WTC11 (cell line): ENCODE measurements around the gene SLC15A2.

Source experiments
- AFF4 ChIP-seq: sonication (generic); formaldehyde crosslinking; IDR thresholded peaks from 2 replicates; pipeline ENCODE4 v1.8.1; 2023; ENCODE audit warnings: mild to moderate bottlenecking, missing genetic modification reagents, borderline replicate concordance
- ATF6 ChIP-seq: sonication (generic); formaldehyde crosslinking; IDR thresholded peaks from 2 replicates; pipeline ENCODE4 v1.8.1; 2023; ENCODE audit warnings: mild to moderate bottlenecking, missing genetic modification reagents
- CBFB ChIP-seq: sonication (generic); formaldehyde crosslinking; IDR thresholded peaks from 2 replicates; pipeline ENCODE4 v1.8.1; 2022; ENCODE audit warnings: mild to moderate bottlenecking, low read depth, missing genetic modification reagents
- CREB1 ChIP-seq: sonication (generic); formaldehyde crosslinking; IDR thresholded peaks from 2 replicates; pipeline ENCODE4 v1.8.0; 2023; ENCODE audit warnings: mild to moderate bottlenecking, missing genetic modification reagents
- CREM ChIP-seq: sonication (generic); formaldehyde crosslinking; IDR thresholded peaks from 2 replicates; pipeline ENCODE4 v1.8.1; 2022; ENCODE audit warnings: mild to moderate bottlenecking, missing genetic modification reagents, moderate library complexity
- CTCF ChIP-seq: fragments of 200-600 bp; IDR thresholded peaks from 2 replicates; pipeline ENCODE4 v1.8.0; 2022; ENCODE audit warnings: antibody characterized with exemption
- GTF2I ChIP-seq: fragments of 250-450 bp; sonication (Bioruptor Pico); conservative IDR thresholded peaks from 2 replicates; pipeline ENCODE4 v1.4.0; 2021; ENCODE audit warnings: mild to moderate bottlenecking
- MAX ChIP-seq: sonication (generic); formaldehyde crosslinking; IDR thresholded peaks from 2 replicates; pipeline ENCODE4 v1.8.0; 2022; ENCODE audit warnings: mild to moderate bottlenecking, missing genetic modification reagents
- NFE2L1 ChIP-seq: sonication (generic); formaldehyde crosslinking; IDR thresholded peaks from 2 replicates; pipeline ENCODE4 v1.8.1; 2023; ENCODE audit warnings: missing genetic modification reagents
- NR3C1 ChIP-seq: sonication (generic); formaldehyde crosslinking; conservative IDR thresholded peaks from 2 replicates; pipeline ENCODE4 v1.8.1; 2023; ENCODE audit warnings: low read depth, mild to moderate bottlenecking, missing genetic modification reagents
- TEAD4 ChIP-seq: sonication (generic); formaldehyde crosslinking; IDR thresholded peaks from 2 replicates; pipeline ENCODE4 v1.8.0; 2022; ENCODE audit warnings: mild to moderate bottlenecking, missing genetic modification reagents

- no peak for TF ChIP-seq CTCF
- no peak for TF ChIP-seq NFE2L1 (CRISPR knock-in tag)
- no peak for TF ChIP-seq MAX (CRISPR knock-in tag)
- no peak for TF ChIP-seq NR3C1 (CRISPR knock-in tag)
- no peak for TF ChIP-seq ATF6
- TF ChIP-seq AFF4 = no peak
- no peak for TF ChIP-seq TEAD4 (CRISPR knock-in tag)
- TF ChIP-seq CREM (CRISPR knock-in tag) = no peak
- no peak for TF ChIP-seq CBFB
- TF ChIP-seq GTF2I (CRISPR knock-in tag) = no peak
- TF ChIP-seq CREB1 (CRISPR knock-in tag) = no peak
These were observed 22.0 kb downstream of the SLC15A2 start for GRCh38 chr3:121916189-121916588.
